ENCODE results near the gene MYO7A.

DNA sequence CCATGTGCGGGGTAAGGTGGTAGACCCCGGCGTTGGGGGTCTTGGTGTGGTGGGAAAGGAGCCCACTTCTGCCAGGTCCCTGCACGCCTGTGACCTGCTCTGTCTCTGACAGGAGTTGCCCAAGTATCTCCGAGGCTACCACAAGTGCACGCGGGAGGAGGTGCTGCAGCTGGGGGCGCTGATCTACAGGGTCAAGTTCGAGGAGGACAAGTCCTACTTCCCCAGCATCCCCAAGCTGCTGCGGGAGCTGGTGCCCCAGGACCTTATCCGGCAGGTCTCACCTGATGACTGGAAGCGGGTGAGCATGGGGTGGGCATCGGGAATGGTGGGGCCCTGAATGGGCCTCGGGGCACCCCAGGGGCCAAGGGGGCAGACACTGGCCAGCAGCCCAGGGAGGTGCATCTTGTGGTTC is 83.0 kb downstream of the MYO7A start:
- TF ChIP-seq, protein P1, sequence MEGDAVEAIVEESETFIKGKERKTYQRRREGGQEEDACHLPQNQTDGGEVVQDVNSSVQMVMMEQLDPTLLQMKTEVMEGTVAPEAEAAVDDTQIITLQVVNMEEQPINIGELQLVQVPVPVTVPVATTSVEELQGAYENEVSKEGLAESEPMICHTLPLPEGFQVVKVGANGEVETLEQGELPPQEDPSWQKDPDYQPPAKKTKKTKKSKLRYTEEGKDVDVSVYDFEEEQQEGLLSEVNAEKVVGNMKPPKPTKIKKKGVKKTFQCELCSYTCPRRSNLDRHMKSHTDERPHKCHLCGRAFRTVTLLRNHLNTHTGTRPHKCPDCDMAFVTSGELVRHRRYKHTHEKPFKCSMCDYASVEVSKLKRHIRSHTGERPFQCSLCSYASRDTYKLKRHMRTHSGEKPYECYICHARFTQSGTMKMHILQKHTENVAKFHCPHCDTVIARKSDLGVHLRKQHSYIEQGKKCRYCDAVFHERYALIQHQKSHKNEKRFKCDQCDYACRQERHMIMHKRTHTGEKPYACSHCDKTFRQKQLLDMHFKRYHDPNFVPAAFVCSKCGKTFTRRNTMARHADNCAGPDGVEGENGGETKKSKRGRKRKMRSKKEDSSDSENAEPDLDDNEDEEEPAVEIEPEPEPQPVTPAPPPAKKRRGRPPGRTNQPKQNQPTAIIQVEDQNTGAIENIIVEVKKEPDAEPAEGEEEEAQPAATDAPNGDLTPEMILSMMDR (conservative IDR thresholded peaks at IDR 0.05; ENCODE audit: low read length) = no peak
- no peak for TF ChIP-seq EZH2phosphoT487 (IDR thresholded peaks at IDR 0.05; ENCODE audit: borderline replicate concordance)

Data from Loucy (cell line).